ENCODE results near the gene RFNG. TPM values are rescaled to one million over a fixed set of nuclear protein-coding genes. Genes with fewer than 3 reads are reported as not detected.

Gene RFNG
- total and polyA plus RNA-seq, 2 of the 13 experiments (the other 11 are each of a cell fraction or from before 2014, with no cell fraction given) = 61.4 to 64.0 TPM

- 0 out of 2 replicates have a peak, but pooled peaks have one; percentile 73 for TF ChIP-seq ZNF138 (CRISPR knock-in tag; IDR thresholded peaks at IDR 0.05; ENCODE audit: low read depth)
- peak; percentile 64; the same call in 1 of the 2 replicates for TF ChIP-seq E2F2 (CRISPR knock-in tag; IDR thresholded peaks at IDR 0.05; ENCODE audit: borderline replicate concordance)
- peak; percentile 81 for TF ChIP-seq TEAD3 (CRISPR knock-in tag; optimal IDR thresholded peaks at IDR 0.05; ENCODE audit: borderline replicate concordance)
- peak; percentile 66 to 83; a peak in 3 of 4 replicates for TF ChIP-seq NR2F1 (CRISPR knock-in tag; IDR thresholded peaks at IDR 0.05)
- 0 out of 2 replicates have a peak, but pooled peaks have one; percentile 49 for TF ChIP-seq NAIF1 (CRISPR knock-in tag; IDR thresholded peaks at IDR 0.05; ENCODE audit: borderline replicate concordance)
- peak; percentile 67 for TF ChIP-seq ZNF619 (CRISPR knock-in tag; IDR thresholded peaks at IDR 0.05)
- no peak for TF ChIP-seq TRIM22 (IDR thresholded peaks at IDR 0.05)
- peak; percentile 85 for TF ChIP-seq ZNF841 (CRISPR knock-in tag; IDR thresholded peaks at IDR 0.05; ENCODE audit: borderline replicate concordance)
- TF ChIP-seq ZNF550 (CRISPR knock-in tag; IDR thresholded peaks at IDR 0.05; ENCODE audit: borderline replicate concordance) = no peak
- no peak; the same call in none of the 2 replicates for TF ChIP-seq ZNF558 (CRISPR knock-in tag; IDR thresholded peaks at IDR 0.05; ENCODE audit: borderline replicate concordance)
- TF ChIP-seq MIER3 (CRISPR knock-in tag; IDR thresholded peaks at IDR 0.05; ENCODE audit: borderline replicate concordance) = peak; percentile 86; the same call in 1 of the 2 replicates
- TF ChIP-seq ZSCAN22 (CRISPR knock-in tag; IDR thresholded peaks at IDR 0.05) = peak; percentile 55; the same call in 1 of the 2 replicates
- no peak for TF ChIP-seq ELK4 (CRISPR knock-in tag; IDR thresholded peaks at IDR 0.05; ENCODE audit: borderline replicate concordance)
- TF ChIP-seq ZNF609 (CRISPR knock-in tag; IDR thresholded peaks at IDR 0.05; ENCODE audit: borderline replicate concordance) = peak; percentile 91
- no peak for TF ChIP-seq NFE2L1 (CRISPR knock-in tag; IDR thresholded peaks at IDR 0.05; ENCODE audit: borderline replicate concordance)
- no peak for TF ChIP-seq SCMH1 (CRISPR knock-in tag; IDR thresholded peaks at IDR 0.05; ENCODE audit: borderline replicate concordance)
- peak; percentile 71; the same call in 1 of the 2 replicates for TF ChIP-seq ZMYM2 (CRISPR knock-in tag; IDR thresholded peaks at IDR 0.05)
- TF ChIP-seq SKI (IDR thresholded peaks at IDR 0.05; ENCODE audit: partially characterized antibody) = peak; percentile 98
- no peak for TF ChIP-seq LBX2 (CRISPR knock-in tag; IDR thresholded peaks at IDR 0.05; ENCODE audit: borderline replicate concordance)
These were observed 50.6 kb downstream of the RFNG start (continued) for GRCh38 chr17:82000803-82001570.
